HG02798 (cell line): ENCODE measurements around the gene RAB15.

Experiments used
- ATAC-seq: cut with Tn5 transposase; IDR thresholded peaks from one replicate; pipeline ENCODE4 v1.9.1; 2021; ENCODE audit warnings: mild to moderate bottlenecking; ENCODE audit not compliant: unreplicated experiment, poor library complexity

The RAB15 gene

DNA sequence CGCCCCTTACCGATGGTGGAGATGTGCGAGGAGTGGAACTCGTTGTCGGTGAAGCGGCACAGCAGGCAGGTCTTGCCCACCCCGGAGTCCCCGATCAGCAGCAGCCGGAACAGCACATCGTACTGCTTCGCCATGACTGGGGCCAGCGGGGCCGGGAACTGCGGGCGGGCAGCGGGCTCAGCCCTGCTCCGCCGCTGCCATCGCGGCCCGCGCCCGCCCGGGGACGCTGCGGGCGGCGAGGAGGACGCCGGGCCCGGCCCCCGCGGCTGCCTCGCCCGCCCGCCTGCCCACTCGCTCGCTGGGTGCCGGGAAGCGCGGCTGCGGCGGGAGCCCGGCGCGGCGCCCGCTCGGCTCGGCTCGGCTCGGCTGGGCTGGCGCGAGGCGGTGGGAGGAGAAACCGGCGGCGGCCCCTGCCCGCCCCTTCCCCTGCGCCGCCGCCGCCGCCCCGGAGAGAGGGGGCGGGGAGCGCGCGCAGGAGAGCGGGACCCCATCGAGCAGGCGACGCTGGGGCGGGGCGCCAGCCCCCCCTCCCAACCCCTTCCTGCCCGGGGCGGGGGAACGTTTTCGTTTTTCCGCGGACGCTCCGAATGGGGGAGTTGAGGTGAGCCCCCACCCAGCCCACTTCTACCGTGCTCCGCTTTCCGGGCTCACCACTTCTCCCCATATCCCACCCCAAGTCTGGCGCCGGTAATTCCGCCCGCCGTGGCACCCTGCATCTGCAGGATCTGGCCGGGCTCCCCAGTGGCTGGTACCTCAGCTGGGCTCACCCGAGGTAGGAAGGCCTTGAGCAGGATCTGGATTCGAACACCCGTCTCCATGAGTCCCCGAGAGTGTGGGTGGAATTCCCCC, at the start of gene RAB15:
Gene RAB15 (minus strand): TSS at position 394 of the 849 bp plus-strand sequence. CDS start 260 bp downstream, at position 134.
- peak; percentile 43 for ATAC-seq

DNA sequence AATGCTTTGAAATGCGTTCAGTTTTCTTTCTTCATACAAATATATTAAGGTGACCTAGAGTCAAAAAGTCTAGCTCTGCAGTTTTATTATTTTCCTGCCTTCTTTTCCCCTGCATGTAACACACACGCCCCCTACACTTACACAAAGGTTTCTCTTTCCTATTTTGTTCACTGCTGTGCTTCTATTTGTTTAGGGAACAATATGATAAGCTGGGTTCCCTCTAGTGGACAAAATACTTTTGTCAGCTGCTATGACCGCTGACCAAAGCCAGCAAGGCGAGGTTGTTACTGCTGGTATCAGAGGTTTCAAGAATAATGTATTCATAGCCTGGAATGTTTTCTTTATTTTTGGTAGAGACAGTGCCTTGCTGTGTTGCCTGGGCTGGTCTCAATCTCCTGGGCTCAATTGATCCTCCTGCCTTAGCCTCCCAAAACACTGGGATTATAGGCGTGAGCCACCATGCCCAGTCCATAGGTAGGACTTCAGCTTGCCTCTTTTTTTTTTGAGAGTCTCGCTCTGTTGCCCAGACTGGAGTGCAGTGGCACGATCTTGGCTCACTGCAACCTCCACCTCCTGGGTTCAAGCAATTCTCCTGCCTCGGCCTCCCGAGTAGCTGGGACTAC, 47.9 kb upstream of the RAB15 start:
- ATAC-seq: peak; percentile 53

DNA sequence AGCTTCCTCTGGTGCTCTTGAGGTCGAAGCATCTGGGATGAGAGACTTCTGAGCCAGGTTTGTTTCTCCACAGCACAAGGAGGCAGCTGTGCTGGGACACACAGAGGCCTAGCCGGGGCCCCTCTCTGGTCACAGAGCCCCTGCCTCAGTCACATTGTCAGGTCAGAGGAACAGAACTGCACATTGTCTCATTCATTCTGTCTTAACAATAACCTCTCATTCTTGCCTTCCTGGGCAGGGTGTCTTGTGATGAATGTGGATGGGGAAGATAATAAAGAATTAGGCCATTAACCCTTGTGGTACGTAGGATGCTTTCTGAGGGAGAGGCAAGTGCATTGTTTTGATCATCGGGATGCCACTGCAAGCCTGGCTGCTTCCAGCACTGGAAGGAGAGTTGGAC, 44.3 kb upstream of the RAB15 start:
- no peak for ATAC-seq

DNA sequence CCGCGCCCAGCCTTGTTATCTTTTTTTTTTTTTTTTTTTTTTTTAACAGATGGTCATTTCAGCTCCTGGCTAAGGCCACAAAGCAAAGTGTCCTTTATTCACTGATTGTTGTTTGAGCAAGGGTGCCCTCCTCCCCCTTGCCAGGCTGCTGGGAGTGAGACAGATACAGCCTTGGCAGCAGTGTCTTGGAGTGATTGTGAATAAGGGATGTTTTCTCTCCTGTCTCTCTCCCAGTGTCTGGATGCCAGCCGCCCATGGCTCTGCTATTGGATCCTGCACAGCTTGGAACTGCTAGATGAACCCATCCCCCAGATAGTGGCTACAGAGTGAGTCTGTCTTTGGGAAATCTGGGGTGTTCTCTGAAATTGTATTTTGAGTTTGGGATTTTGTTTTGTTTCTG, 43.3 kb upstream of the RAB15 start:
- no peak for ATAC-seq

DNA sequence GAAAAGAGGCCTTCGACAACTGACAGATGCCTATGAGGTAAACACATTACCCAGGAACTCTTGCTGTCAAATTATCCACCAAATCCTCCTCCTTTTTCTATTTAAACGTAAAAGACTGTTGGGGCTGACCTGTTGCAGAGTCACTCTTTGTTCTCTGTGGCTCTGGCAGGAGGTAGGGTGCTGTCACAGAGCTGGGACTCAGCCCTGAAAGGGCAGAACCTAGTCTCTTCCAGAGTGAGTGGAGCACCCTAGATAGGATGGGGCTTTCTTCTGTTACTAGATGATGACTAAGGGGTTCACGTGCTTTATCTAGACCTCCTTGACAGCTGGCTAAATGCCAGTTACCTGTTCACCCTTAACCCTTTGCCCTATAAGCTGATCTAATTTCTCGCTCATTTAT, 40.2 kb upstream of the RAB15 start:
- ATAC-seq: no peak

DNA sequence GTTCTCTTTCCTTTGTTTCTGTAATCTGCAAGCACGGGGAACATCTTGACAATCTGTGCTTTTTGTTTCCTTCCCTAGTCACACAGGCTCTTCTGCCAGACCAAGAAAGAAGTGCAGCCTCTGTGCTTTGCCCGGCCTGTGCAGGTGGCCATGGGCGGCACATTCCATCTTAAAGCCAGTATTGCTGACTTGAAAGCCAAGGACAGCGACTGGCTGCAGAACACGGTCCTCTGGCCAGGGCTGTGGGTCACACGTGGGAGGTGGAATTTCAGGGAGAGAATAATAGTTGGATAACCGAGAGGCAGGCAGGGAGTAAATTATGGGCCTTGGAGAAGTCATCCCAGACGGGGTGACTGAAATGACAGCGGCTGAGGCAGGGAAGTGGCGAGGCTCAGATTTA, 39.4 kb upstream of the RAB15 start:
- ATAC-seq: no peak

DNA sequence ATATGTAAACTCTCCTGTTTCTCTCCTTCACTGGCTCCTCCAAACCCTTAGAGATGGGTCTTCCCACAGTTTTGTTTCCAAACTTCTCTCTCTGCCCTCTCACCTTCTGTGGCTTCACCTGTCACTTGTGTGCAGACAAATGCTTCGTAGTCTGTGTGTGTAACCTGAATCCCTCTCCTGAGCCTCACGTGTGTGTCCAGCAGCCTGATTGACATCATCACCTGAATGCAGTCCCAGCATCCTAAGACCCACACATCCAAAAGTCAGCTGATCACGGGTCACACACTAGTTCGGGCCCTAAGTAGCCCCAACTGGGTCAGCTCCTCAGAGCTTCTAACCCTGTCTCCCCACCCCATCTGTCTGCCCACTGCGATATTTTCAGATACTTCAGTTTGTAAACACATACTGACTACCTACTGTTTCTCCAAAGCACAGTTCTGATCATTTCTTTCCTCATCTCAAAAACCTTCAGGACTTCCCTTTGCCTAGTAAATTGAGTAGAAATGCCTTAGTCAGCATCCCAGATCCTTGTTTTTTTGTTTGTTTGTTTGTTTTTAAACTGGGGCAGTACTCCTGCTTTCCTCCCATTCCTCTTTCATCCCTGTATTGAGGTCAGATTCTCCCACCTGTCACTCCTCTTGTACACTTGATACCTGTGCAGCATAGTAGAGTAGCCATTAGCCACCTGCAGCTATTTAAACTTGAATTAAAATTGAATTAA, 38.2 kb upstream of the RAB15 start:
- no peak for ATAC-seq

DNA sequence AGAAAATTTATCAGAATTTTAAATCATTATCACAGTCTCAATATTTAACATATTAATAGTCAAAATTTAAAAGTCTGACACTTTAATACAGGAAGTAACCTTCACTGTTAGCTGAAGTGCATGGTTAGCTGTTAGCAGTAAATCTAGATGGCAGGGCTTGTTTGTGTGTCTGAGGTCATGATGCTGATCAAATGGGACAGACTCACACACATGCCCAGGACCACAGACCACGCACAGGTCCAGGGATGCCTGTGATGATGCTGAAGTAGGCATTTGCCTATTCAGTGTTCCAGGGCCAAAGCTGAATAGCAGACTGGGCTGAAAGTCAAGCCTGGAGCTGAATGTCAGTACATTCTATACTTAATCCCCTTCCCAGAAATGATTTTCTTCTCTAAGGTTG, 35.1 kb upstream of the RAB15 start:
- no peak for ATAC-seq

DNA sequence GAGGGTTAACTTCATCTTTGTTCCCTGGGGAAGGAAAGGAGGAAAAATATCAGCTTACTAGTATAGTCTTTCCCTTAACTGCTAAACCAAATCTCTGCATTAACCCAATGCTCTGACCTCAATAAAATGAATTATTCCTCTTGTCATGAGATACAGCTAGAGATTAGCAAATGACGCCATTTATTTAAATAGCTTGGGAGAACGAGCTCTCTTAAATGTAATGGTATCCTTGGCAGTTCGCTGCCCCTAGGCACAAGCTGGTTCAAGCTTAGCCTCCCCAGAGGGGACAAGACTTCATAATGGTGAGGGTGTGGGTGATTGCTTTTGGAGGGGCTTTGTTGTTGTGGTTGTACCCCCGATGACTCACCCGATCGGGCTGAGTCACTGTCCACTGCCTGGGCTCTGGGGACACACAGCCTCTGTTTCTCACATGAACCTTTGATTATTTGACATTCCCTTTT, 34.2 kb upstream of the RAB15 start:
- ATAC-seq: no peak

DNA sequence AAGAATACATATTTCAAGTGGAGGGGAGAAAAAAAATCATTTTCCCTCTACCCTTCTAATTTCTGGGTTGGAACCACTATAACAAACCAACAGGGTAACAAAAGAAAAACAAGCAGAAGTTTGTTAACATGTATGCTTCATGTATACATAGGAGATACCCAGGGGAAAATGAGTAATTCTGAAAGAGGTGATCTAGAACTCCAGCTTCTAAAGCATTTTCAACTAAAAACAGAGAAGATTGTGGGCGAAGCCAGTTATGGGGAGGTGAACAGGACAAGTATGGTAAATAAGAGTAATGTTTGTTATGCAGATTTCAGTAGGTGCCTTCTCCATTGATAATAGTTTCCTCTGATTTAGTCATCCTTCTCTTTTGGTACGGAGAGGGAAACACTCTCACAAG, 31.3 kb upstream of the RAB15 start:
- peak; percentile 68 for ATAC-seq

DNA sequence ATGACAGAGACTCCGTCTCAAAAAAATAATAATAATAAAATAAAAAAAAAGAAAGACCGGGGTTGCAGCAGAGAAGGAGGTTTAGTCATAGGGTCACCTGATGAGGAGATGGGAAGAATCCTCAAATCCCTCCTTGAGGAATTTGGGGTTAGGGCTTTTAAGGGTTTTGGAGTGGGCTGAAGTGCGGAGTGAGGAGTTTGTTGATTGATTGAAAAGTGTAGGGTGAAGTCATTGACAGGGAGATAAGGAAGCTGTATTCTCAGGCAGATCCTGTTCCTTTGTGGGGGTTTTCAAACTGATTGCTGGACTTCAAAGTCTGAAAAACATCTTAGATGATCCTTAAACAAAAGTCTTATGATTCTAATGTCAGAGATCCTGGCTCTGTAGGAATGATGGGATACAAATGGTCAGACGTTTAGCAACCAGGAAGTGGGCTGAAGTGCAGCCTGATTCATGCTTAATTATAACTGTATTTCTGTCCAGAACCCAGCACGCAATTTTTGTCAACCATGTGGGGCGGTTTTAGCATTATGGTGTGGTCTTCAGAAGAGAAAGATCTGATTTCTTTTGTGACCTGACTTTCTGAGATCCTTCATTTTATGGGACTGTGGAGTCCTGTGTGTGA, 30.6 kb upstream of the RAB15 start:
- ATAC-seq: no peak

DNA sequence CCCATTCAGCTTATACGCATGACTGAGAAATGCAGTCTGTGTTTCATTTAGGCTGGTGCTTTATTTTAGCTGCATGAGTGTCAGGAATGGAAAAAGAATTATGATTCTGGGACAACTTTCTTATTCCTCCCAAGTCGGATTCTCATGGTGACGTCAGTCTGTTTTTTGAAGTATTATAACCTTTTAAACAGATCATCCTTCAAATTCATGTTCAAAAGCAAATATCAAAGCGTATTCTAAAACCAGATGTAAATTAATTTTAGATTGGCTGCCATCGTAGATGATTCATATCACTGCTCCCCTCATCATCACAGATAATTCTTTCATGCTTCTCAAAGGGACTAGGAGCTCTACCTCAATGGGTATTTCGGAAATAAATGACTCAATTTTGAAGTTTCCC, 29.6 kb upstream of the RAB15 start:
- no peak for ATAC-seq

DNA sequence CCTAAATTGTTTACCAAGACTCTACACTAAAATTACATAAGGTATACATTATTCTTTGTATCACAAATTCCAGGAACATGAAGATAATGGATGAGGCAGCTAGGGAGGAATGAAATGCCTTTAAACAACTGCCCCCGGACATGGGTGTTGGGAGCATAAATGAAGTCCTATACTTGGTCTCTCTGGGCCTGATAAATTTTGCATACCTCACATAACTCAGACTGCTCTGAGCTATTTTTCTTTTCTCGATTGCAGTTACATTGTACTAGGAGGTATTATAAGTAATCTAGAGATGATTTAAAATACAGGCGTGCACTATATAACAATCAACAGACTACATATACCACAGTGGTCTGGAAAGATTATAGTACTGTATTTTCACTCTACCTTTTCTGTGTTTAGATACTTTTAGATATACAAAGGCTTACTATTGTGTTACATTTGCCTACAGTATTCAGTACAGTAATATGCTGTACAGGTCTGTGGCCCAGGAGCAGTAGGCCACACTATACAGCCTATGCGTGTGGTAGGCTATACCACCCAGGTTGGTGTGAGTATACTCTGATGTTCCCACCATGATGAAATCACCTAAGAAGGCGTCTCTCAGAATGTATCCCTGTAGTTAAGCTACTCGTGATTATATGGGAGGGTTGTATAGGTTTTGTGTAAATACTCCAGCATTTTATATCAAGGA, 28.9 kb upstream of the RAB15 start:
- ATAC-seq: no peak

DNA sequence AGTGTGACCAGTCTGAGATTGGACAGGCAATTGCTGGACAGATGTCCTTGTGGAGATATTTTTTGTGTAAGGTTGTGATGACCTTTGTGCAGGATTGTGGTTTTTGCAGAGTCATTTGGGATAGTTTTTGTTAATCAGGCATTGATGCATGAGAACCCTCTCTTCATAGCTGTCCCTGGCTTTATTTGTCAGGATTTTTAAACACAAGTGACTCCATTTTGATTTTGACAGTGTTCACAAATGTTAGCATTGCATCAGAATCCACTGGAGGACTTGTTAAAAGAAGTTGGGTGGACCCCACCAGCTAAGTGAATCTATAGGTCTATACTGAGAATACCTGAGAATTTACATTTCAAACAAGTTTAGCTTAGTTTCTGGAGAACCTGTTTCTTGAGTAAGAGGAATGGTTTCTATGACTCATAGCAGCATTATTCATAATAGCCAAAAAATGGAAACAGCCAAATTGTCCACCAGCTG, 26.4 kb upstream of the RAB15 start:
- ATAC-seq: no peak

DNA sequence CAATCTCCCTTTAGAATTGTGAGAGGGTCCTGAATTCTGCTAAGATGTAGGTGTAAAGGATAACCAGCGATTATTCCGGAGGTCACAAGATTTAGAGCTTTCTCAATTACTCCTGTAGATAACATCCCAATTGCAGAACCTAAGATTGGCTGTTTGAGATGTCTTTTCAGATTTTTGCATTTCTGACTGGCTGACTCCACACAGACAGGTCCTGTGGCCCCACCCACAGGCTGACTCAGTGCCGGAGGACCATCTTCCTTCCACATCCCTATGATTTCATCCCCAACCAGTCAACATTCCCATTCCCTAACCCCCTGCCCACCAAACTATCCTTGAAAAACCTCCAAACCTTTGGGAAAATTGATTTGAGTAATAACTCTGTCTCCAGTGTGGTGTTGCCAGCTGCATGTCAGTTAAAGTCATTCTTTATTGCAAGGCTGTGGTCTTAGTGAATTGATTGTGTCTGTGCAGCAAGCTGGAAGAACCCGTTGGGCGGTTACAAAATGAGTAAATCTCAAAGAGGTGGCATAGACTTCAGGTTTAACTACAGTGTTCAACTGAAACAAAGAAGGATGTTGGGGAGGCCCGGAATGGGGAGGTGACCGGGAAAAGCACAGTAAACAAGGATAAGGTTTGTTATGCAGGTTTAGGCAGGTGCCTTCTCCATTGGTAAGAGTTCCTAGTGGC, 25.1 kb upstream of the RAB15 start:
- ATAC-seq: no peak

DNA sequence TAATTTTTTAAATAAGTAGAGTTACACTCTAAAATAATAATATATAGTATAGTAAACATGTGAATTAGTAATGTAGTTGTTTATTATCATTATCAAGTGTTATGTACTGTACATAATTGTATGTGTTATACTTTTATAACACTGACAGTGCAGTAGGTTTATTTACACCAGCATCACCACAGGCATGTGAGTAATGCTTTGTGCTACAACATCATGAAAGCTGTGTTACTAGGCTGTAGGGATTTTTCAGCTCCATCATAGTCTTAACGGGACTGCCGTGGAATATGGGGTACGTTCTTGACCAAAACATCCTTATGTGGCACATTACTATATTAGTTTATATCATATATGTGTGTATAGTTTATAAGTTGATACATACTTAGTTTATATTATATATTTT, 23.2 kb upstream of the RAB15 start:
- no peak for ATAC-seq

DNA sequence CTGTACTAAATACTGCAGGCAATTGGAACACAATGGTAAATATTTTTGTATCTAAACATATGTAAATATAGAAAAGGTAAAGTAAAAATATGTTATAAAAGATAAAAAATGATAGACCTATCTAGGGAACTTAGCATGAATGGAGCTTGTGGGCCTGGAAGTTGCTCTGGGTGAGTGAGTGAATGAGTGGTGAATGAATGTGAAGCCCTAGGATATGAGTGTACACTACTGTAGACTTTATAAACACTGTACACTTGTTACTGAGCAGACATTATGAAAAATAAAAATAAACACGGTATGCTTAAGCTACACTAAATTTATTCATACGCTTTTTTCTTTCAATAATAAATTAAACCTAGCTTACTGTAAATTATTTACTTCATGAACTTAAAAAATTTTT, 22.4 kb upstream of the RAB15 start:
- no peak for ATAC-seq

DNA sequence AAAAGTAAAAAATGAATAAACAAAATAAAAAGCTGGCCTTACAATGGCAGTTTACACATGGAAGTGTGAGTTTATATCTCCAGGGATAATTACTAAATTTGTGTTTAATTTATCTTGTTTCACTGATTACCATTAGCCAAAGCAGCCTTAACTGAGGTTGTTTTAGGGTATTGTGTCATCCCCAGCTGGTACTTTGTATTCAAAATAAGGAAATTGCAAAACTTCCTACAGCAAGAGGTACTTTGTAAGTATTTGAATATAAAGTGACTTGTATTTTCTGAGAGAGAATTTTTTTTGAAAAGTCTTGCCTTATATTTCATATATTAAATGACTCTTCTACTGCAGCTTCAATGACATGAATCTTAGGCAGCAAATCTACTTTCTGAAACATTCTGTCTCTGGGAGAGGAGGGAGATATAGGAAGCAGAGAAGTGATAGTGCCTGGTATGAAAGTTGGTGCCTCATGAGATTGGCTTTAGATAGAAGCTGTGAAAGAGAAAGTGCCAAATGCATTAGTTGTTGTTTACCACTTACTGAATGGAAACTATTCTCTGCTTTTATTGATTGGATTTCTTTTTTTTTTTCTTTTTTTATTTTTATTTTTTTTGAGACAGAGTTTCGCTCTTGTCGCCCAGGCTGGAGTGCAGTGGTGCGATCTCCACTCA, 21.3 kb upstream of the RAB15 start:
- ATAC-seq: no peak

DNA sequence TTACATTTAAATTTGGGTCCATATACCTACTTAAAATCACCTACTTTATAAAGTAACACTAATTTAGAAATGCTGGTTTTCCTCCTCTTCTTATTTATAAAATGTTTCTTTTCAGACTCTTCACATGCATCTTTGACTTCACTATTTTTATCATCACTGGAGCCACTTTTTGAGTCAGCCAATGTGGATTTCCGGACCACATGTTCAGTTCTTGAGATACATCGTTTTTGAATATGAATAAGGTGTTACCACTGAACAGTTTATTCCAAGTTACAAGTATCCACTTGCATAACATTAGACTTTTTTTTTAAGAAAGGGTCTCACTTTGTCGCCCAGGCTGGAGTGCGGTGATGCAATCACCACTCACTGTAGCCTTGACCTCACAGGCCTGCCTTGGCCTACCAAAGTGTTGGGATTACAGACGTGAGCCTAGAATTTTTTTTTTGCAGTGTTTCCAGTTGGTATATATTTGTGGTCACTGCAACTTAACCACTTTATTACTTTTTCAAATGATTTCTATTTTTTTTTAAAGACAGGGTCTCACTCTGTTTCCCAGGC, 20.3 kb upstream of the RAB15 start:
- ATAC-seq: no peak
